Testis (tissue), 2 donors: Measurements from ENCODE around the gene RIPOR2.

Experiments used
- POLR2A ChIP-seq: fragments of 450-650 bp; IDR thresholded peaks from one replicate; pipeline ENCODE4 v1.6.1; 2017; ENCODE audit warnings: antibody characterized with exemption, mild to moderate bottlenecking, moderate library complexity
- TF ChIP-seq, protein P1 (sequence below), 3 experiments: fragments of 450-650 bp in 2 of 3; fragments of 200-600 bp in 1 of 3; sonication (generic) in 1 of 3; IDR thresholded peaks; one replicate each; pipeline ENCODE4 v1.5.1; 2016 to 2019; ENCODE audit warnings: antibody characterized with exemption in 3 of 3, mild to moderate bottlenecking in 2 of 3, moderate library complexity in 1 of 3

DNA sequence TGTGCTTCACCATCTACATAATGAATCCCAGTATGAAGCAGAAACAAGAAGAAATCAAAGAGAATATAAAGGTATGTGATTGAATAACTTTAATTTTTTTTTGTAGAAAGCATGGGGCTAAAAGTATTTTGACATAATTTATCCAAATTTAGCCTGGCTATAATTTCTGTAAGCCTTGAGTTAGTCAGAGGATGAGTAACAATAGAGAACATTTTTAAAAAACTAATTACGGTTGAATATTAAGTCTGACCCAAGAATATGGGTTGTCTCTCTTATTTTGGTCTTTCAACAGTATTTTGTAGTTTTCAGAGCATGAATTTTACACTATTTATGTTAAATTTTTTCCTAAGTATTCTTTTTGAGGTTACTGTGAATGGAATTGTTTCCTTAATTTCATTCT is 158.5 kb downstream of the RIPOR2 start:
- TF ChIP-seq, protein P1, sequence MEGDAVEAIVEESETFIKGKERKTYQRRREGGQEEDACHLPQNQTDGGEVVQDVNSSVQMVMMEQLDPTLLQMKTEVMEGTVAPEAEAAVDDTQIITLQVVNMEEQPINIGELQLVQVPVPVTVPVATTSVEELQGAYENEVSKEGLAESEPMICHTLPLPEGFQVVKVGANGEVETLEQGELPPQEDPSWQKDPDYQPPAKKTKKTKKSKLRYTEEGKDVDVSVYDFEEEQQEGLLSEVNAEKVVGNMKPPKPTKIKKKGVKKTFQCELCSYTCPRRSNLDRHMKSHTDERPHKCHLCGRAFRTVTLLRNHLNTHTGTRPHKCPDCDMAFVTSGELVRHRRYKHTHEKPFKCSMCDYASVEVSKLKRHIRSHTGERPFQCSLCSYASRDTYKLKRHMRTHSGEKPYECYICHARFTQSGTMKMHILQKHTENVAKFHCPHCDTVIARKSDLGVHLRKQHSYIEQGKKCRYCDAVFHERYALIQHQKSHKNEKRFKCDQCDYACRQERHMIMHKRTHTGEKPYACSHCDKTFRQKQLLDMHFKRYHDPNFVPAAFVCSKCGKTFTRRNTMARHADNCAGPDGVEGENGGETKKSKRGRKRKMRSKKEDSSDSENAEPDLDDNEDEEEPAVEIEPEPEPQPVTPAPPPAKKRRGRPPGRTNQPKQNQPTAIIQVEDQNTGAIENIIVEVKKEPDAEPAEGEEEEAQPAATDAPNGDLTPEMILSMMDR (IDR thresholded peaks at IDR 0.05) = no peak
- no peak for TF ChIP-seq POLR2A
